Measurements from ENCODE around the gene MSRB3. TPM values are rescaled to one million over a fixed set of nuclear protein-coding genes. Genes with fewer than 3 reads are reported as not detected.

Gene MSRB3
- total RNA-seq, 1 donor from 2014 or later, result not detected

DNA sequence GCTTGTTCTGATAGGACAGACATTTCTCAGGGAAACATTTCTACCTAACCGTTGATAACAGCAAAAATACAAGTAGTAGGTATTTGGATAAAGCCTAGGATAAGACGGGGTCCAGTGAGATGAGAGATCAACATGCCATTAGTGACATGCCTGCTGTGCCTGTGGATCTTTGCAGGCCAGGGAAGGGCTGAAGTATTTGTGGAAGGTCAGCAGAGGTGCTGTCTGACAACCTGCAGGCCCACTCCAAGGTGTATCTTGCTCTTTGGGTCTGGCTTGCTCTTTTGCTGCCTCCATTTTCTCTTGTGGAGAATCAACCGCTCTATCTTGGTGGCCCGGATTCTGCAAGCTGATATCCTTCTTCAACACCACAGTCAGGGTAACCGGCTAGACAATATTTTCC lies 46.7 kb downstream of the MSRB3 start:
- Mint-ChIP-seq H3K4me1 (no peaks in the 10 kb centered on the region), H3K27me3 (peaks cover 4% of the 10 kb centered on the region), H3K4me3 (no peak overlapping the region), H3K27ac (no peak overlapping the region), H3K9me3 (no peaks in the 10 kb centered on the region), H3K36me3 (ENCODE audit: low read depth) (no peaks in the 10 kb centered on the region)
- DNase-seq (no peak), ATAC-seq (ENCODE audit: low read depth) (no peak)
- TF ChIP-seq, protein P1, sequence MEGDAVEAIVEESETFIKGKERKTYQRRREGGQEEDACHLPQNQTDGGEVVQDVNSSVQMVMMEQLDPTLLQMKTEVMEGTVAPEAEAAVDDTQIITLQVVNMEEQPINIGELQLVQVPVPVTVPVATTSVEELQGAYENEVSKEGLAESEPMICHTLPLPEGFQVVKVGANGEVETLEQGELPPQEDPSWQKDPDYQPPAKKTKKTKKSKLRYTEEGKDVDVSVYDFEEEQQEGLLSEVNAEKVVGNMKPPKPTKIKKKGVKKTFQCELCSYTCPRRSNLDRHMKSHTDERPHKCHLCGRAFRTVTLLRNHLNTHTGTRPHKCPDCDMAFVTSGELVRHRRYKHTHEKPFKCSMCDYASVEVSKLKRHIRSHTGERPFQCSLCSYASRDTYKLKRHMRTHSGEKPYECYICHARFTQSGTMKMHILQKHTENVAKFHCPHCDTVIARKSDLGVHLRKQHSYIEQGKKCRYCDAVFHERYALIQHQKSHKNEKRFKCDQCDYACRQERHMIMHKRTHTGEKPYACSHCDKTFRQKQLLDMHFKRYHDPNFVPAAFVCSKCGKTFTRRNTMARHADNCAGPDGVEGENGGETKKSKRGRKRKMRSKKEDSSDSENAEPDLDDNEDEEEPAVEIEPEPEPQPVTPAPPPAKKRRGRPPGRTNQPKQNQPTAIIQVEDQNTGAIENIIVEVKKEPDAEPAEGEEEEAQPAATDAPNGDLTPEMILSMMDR (IDR thresholded peaks at IDR 0.05), result no peak
- intact Hi-C loops (cut with micrococcal nuclease), result no loop called here
- ChIA-PET CTCF (no interaction called here), POLR2A (no interaction called here)

DNA sequence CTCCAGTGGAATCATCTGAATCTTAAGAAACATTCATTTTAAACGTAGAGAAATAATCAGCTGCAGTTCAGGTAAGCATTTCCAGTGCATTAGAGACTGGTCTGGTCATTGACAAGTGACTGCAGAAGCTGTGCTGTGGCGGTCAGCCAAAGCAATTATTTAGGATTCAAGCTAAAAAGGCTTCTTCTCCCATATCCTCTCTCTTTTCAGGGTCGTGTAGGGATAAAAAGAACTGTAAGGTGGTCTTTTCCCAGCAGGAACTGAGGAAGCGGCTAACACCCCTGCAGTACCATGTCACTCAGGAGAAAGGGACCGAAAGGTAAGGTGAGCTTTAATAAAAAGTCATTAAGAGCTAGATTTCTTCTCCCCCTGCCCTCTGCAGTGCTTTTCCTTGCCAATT lies 48.1 kb downstream of the MSRB3 start:
- H3K27me3 Mint-ChIP-seq, result peaks cover 4% of the 10 kb centered on the region
- H3K27ac Mint-ChIP-seq, result no peak overlapping the region
- no peak for DNase-seq
- H3K36me3 Mint-ChIP-seq (ENCODE audit: low read depth), result no peaks in the 10 kb centered on the region
- no peak overlapping the region for H3K4me3 Mint-ChIP-seq
- no peak for ATAC-seq (ENCODE audit: low read depth)
- CTCF ChIA-PET, result no interaction called here
- H3K4me1 Mint-ChIP-seq, result no peaks in the 10 kb centered on the region
- H3K9me3 Mint-ChIP-seq, result no peaks in the 10 kb centered on the region
- intact Hi-C loops (cut with micrococcal nuclease), result no loop called here
- POLR2A ChIA-PET, result no interaction called here
- TF ChIP-seq, protein P1 (IDR thresholded peaks at IDR 0.05), result no peak

DNA sequence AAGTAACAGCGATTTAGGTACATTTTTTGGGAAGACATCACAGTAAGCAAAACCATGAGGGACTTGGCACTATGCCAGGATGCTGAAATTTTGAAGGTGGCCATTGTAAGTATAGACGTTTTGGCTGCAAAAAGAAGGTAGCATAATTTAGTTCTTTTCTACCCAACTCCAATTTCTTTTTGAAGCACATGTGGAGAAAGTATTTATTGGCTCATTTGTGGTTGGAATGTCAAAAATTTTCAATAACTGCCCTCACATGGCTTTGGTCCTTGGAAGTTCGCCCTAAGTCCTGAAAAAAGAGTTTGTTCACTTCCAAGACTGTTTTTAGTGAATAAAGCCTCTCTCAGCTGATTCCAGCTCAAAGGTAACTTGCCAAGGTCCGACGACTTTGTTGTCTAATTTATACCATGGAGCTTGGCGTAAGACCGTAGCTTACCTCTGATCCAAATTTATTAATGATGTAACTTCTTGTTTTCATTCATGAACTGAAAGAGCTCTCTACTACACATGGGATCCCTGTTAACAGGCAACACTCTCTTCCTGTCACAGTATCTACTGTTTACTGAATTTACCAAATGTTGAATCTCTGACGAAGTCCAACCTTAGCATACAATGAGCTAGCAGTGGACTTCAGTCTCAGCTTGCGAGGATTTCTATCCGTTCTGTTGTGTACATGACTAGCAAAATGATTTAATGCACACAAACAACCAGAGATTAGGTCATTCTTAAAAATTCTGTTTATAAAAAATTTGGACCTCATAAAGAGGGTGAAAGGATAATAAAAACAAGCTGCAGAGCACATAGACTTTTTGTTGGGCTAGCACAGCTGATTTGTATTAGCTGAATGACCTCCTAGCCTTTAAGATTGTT lies 49.0 kb downstream of the MSRB3 start:
- Mint-ChIP-seq H3K4me1 (no peaks in the 10 kb centered on the region), H3K4me3 (no peak overlapping the region), H3K36me3 (ENCODE audit: low read depth) (no peaks in the 10 kb centered on the region), H3K27ac (no peak overlapping the region), H3K27me3 (peaks cover 4% of the 10 kb centered on the region), H3K9me3 (no peaks in the 10 kb centered on the region)
- POLR2A ChIA-PET, result no interaction called here
- ATAC-seq (ENCODE audit: low read depth), result no peak
- intact Hi-C loops (cut with micrococcal nuclease), result no loop called here
- TF ChIP-seq, protein P1 (IDR thresholded peaks at IDR 0.05), result no peak
- DNase-seq, result no peak
- CTCF ChIA-PET, result interaction anchor here (1.1 kb wide), 1 partner anchor 27 kb away, joined by 3 read pairs; no protein-coding TSS in a partner anchor

DNA sequence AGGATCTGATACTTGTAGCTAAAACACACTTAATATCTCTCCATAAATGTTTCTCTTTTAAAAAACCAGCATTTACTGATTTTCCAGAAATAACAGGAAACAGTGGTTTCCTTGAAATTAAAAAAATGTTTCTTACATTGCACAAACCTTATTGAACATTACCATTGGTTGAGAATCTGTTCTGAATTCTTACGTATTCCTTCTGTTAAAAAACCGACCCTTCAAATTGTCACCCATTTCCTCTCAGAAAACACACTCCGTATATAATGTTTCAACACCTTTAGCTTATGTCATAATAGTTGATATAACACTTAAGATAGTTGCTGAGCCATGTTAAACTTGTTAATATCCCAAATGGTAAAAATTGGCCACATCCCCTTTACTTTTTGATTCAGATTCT lies 51.2 kb downstream of the MSRB3 start:
- TF ChIP-seq, protein P1 (IDR thresholded peaks at IDR 0.05), result no peak
- no peaks in the 10 kb centered on the region for H3K4me1 Mint-ChIP-seq
- ChIA-PET POLR2A (no interaction called here), CTCF (no interaction called here)
- peaks cover 6% of the 10 kb centered on the region for H3K27me3 Mint-ChIP-seq
- no peak for DNase-seq
- ATAC-seq (ENCODE audit: low read depth), result no peak
- intact Hi-C loops (cut with micrococcal nuclease), result no loop called here
- no peak overlapping the region for H3K27ac Mint-ChIP-seq
- H3K36me3 Mint-ChIP-seq (ENCODE audit: low read depth), result no peaks in the 10 kb centered on the region
- no peaks in the 10 kb centered on the region for H3K9me3 Mint-ChIP-seq
- H3K4me3 Mint-ChIP-seq, result no peak overlapping the region

DNA sequence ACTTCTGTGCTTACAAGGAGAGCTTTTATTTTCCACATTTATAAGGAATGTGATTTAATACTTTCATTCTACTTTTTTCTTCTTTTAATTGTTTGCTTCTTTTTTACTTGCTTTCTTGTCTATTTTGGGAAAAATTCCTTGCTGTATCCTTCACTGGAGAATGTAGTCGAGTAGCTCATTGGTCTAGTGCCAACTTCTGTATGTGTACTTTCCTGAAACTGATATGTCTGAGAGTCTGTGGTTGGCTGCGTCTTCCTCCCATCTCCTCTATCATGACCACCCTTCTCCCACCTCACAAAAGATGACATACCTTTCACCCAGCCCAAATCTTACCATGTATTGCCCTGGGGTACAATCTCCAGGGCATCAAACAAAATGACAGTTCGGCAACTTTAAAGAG lies 51.8 kb downstream of the MSRB3 start:
- no peak overlapping the region for H3K27ac Mint-ChIP-seq
- ATAC-seq (ENCODE audit: low read depth) (no peak), DNase-seq (no peak)
- intact Hi-C loops (cut with micrococcal nuclease), result no loop called here
- ChIA-PET CTCF (no interaction called here), POLR2A (no interaction called here)
- no peaks in the 10 kb centered on the region for H3K9me3 Mint-ChIP-seq
- TF ChIP-seq, protein P1 (IDR thresholded peaks at IDR 0.05), result no peak
- H3K27me3 Mint-ChIP-seq, result peaks cover 6% of the 10 kb centered on the region
- H3K4me1 Mint-ChIP-seq, result no peaks in the 10 kb centered on the region
- no peak overlapping the region for H3K4me3 Mint-ChIP-seq
- no peaks in the 10 kb centered on the region for H3K36me3 Mint-ChIP-seq (ENCODE audit: low read depth)

Measured in activated B cell treated with CpG ODN at 0.5 μM for 24 hours (primary cell).